KMS-11 (cell line): Measurements from ENCODE around the gene OSBPL7.
"Not testable (repeated sequence)": the region's sequence is repeated elsewhere in the genome, so short reads cannot be mapped to it uniquely, and the experiment has no call there.

Source experiments
- H2AFZ ChIP-seq: fragments of 200-600 bp; sonication (generic); 2 replicates; pipeline ENCODE4 v1.6.1; 2016; ENCODE audit warnings: antibody characterized with exemption, mixed run types, low read depth
- H3K27ac ChIP-seq: fragments of 200-600 bp; sonication (generic); 2 replicates; pipeline ENCODE4 v1.6.1; 2016; ENCODE audit warnings: mild to moderate bottlenecking, mixed run types
- H3K27me3 ChIP-seq: fragments of 200-600 bp; sonication (generic); 2 replicates; pipeline ENCODE4 v1.6.1; 2017; ENCODE audit warnings: mild to moderate bottlenecking, low read depth, mixed run types, moderate library complexity; ENCODE audit not compliant: insufficient read depth
- H3K36me3 ChIP-seq: fragments of 200-600 bp; sonication (generic); 2 replicates; pipeline ENCODE4 v1.6.1; 2017; ENCODE audit warnings: mild to moderate bottlenecking, mixed run types; ENCODE audit not compliant: insufficient read depth
- H3K4me1 ChIP-seq: fragments of 200-600 bp; sonication (generic); 2 replicates; pipeline ENCODE4 v1.6.1; 2016; ENCODE audit warnings: mild to moderate bottlenecking, low read depth, mixed run types; ENCODE audit not compliant: poor library complexity, severe bottlenecking
- H3K4me2 ChIP-seq: fragments of 200-600 bp; sonication (generic); 2 replicates; pipeline ENCODE4 v1.7.0; 2016; ENCODE audit warnings: mild to moderate bottlenecking, mixed run types
- H3K4me3 ChIP-seq: fragments of 200-600 bp; sonication (generic); IDR thresholded peaks from 2 replicates; pipeline ENCODE4 v1.6.1; 2017; ENCODE audit warnings: low read depth, low read length, mixed read lengths; ENCODE audit not compliant: insufficient read depth
- H3K79me2 ChIP-seq: fragments of 200-600 bp; sonication (generic); 2 replicates; pipeline ENCODE4 v1.6.1; 2016; ENCODE audit warnings: low read depth, mixed run types; ENCODE audit not compliant: insufficient read depth
- H3K9ac ChIP-seq: fragments of 200-600 bp; sonication (generic); 2 replicates; pipeline ENCODE4 v1.6.1; 2016; ENCODE audit warnings: mild to moderate bottlenecking, mixed run types
- H4K20me1 ChIP-seq: fragments of 200-600 bp; sonication (generic); 2 replicates; pipeline ENCODE4 v1.6.1; 2016; ENCODE audit warnings: mild to moderate bottlenecking, mixed run types; ENCODE audit not compliant: insufficient read depth
- TF ChIP-seq, protein P1 (sequence below): fragments of 200-600 bp; sonication (generic); conservative IDR thresholded peaks from 2 replicates; pipeline ENCODE4 v1.6.1; 2017; ENCODE audit warnings: low read depth, mild to moderate bottlenecking, antibody characterized with exemption, low read length, moderate library complexity, mixed read lengths

Gene OSBPL7

GRCh38 chr17:47774987-47775580, 46.5 kb downstream of the OSBPL7 start:
- H3K9ac ChIP-seq, result no peak overlapping the region
- no peaks in the 10 kb centered on the region for H3K79me2 ChIP-seq
- no peak overlapping the region for H3K27ac ChIP-seq
- no peaks in the 10 kb centered on the region for H3K36me3 ChIP-seq
- peaks cover 12% of the 10 kb centered on the region; the same call in 1 of the 2 replicates for H3K27me3 ChIP-seq
- no peaks in the 10 kb centered on the region for H4K20me1 ChIP-seq
- no peaks in the 10 kb centered on the region for H3K4me1 ChIP-seq
- no peak overlapping the region for H3K4me3 ChIP-seq
- H2AFZ ChIP-seq, result no peak overlapping the region
- TF ChIP-seq, protein P1, sequence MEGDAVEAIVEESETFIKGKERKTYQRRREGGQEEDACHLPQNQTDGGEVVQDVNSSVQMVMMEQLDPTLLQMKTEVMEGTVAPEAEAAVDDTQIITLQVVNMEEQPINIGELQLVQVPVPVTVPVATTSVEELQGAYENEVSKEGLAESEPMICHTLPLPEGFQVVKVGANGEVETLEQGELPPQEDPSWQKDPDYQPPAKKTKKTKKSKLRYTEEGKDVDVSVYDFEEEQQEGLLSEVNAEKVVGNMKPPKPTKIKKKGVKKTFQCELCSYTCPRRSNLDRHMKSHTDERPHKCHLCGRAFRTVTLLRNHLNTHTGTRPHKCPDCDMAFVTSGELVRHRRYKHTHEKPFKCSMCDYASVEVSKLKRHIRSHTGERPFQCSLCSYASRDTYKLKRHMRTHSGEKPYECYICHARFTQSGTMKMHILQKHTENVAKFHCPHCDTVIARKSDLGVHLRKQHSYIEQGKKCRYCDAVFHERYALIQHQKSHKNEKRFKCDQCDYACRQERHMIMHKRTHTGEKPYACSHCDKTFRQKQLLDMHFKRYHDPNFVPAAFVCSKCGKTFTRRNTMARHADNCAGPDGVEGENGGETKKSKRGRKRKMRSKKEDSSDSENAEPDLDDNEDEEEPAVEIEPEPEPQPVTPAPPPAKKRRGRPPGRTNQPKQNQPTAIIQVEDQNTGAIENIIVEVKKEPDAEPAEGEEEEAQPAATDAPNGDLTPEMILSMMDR, result no peak
- H3K4me2 ChIP-seq, result no peak overlapping the region

- no peaks in the 10 kb centered on the region for H3K36me3 ChIP-seq
- H3K4me3 ChIP-seq, result no peak overlapping the region
- H2AFZ ChIP-seq, result no peak overlapping the region
- no peaks in the 10 kb centered on the region for H3K79me2 ChIP-seq
- peaks cover 7% of the 10 kb centered on the region; the same call in 1 of the 2 replicates for H3K27me3 ChIP-seq
- no peak overlapping the region for H3K27ac ChIP-seq
- no peak overlapping the region for H3K4me2 ChIP-seq
- H4K20me1 ChIP-seq, result no peaks in the 10 kb centered on the region
- H3K4me1 ChIP-seq, result no peaks in the 10 kb centered on the region
- TF ChIP-seq, protein P1, result no peak
- H3K9ac ChIP-seq, result no peak overlapping the region
These were observed 47.3 kb downstream of the OSBPL7 start for GRCh38 chr17:47774331-47774730.

GRCh38 chr17:47773649-47774048, 47.9 kb downstream of the OSBPL7 start:
- not testable (repeated sequence) for H3K4me3 ChIP-seq, H3K9ac ChIP-seq, H3K79me2 ChIP-seq, H3K27ac ChIP-seq, H3K27me3 ChIP-seq, H3K4me1 ChIP-seq, H3K4me2 ChIP-seq, H4K20me1 ChIP-seq, H3K36me3 ChIP-seq, H2AFZ ChIP-seq

DNA sequence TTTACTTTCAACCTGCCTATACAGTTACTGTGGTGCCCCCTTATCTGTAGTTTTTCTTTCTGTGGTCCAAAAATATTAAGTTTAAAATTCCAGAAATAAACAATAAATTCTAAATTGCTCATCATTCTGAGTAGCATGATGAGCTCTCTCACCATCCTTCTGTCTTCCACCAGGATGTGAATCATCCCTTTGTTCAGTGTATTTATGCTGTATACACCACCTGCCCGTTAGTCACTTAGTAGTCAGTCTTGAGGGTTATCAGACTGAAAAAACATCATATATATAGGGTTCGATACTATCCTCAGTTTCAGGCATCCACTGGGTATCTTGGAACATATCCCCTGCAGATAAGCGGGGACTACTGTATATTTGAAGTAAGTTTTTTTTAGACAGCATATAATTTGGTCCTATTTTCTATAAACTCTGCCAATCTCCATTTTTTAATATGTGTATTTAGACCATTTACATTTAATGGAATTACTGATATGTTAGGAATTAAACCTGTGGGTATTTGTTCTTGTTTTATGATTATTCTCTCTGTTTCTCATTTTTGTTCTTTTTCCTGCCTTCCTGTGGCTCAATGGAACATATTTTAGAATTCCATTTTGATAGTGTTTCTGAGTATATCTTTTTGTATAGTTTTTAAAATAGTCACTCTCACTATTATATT, 57.5 kb downstream of the OSBPL7 start:
- Histone ChIP-seq H3K4me2 (no peak overlapping the region), H3K79me2 (no peaks in the 10 kb centered on the region), H4K20me1 (no peaks in the 10 kb centered on the region), H3K4me3 (no peak overlapping the region), H3K9ac (no peak overlapping the region), H3K36me3 (no peaks in the 10 kb centered on the region), H3K27ac (no peak overlapping the region), H2AFZ (no peak overlapping the region), H3K27me3 (no peaks in the 10 kb centered on the region), H3K4me1 (no peaks in the 10 kb centered on the region)
- TF ChIP-seq, protein P1, result no peak

GRCh38 chr17:47762728-47763127, 58.9 kb downstream of the OSBPL7 start:
- Histone ChIP-seq H3K4me3 (no peak overlapping the region), H2AFZ (no peak overlapping the region), H3K9ac (no peak overlapping the region), H3K79me2 (no peaks in the 10 kb centered on the region), H4K20me1 (no peaks in the 10 kb centered on the region), H3K36me3 (no peaks in the 10 kb centered on the region), H3K27ac (no peak overlapping the region), H3K4me2 (no peak overlapping the region), H3K4me1 (no peaks in the 10 kb centered on the region), H3K27me3 (no peaks in the 10 kb centered on the region)
- TF ChIP-seq, protein P1, result no peak
